H1 (cell line): ENCODE measurements around the gene SPRED1. TPM values are rescaled to one million over a fixed set of nuclear protein-coding genes. Genes with fewer than 3 reads are reported as not detected.

Experiments
- CTCF ChIA-PET: fragments of 300-600 bp; sonication (Branson Sonifier 250); formaldehyde crosslinking; loops from one replicate; lab custom pipeline; 2021; ENCODE audit not compliant: partially characterized antibody; lab: Charles Lee
- POLR2A ChIA-PET: fragments of 300-600 bp; sonication (Branson Sonifier 250); formaldehyde crosslinking; loops from one replicate; lab custom pipeline; 2021; ENCODE audit warnings: inconsistent platforms; ENCODE audit not compliant: partially characterized antibody; lab: Charles Lee
- DNase-seq, 2 experiments: peaks; one replicate each; pipeline versions ENCODE4 v3.0.0 to v3.0.0-alpha.2; 2010 to 2022; ENCODE audit warnings: low spot score in 2 of 2, low read depth in 1 of 2, mixed read lengths in 1 of 2
- FAIRE-seq: peaks from 2 replicates; lab custom pipeline; 2011; peaks lifted over from hg19 to GRCh38; lab: Jason Lieb, UNC
- H2AFZ ChIP-seq: 2 replicates; pipeline ENCODE4 v1.8.1; 2012; ENCODE audit warnings: low read length, inconsistent platforms
- H2AK5ac ChIP-seq: 2 replicates; pipeline ENCODE4 v1.6.1; 2013; ENCODE audit warnings: low read depth, low read length
- H2BK120ac ChIP-seq: replicated peaks from 2 replicates; pipeline ENCODE3; 2013; ENCODE audit warnings: low read depth, low read length, inconsistent platforms
- H2BK12ac ChIP-seq: 2 replicates; pipeline ENCODE4 v1.6.1; 2013; ENCODE audit warnings: low read depth, low read length
- H2BK15ac ChIP-seq: 2 replicates; pipeline ENCODE4 v1.6.1; 2013; ENCODE audit warnings: low read length
- H2BK20ac ChIP-seq: 2 replicates; pipeline ENCODE4 v1.6.1; 2013; ENCODE audit warnings: low read length
- H2BK5ac ChIP-seq: 2 replicates; pipeline ENCODE4 v1.6.1; 2013; ENCODE audit warnings: low read depth, low read length
- H3K14ac ChIP-seq: 2 replicates; pipeline ENCODE4 v1.6.1; 2013; ENCODE audit warnings: inconsistent platforms; ENCODE audit not compliant: insufficient read length
- H3K18ac ChIP-seq: 2 replicates; pipeline ENCODE4 v1.6.1; 2013; ENCODE audit warnings: low read length; ENCODE audit errors: extremely low read depth
- H3K23ac ChIP-seq: 2 replicates; pipeline ENCODE4 v1.6.1; 2013; ENCODE audit warnings: inconsistent platforms; ENCODE audit not compliant: insufficient read length
- H3K23me2 ChIP-seq: 2 replicates; pipeline ENCODE4 v1.6.1; 2013; ENCODE audit warnings: low read depth, low read length
- H3K27ac ChIP-seq: 2 replicates; pipeline ENCODE4 v1.6.1; 2011; ENCODE audit warnings: low read depth, low read length, inconsistent platforms
- H3K27me3 ChIP-seq, 4 experiments: replicated peaks in 1 of 4; 1 replicate in 1 of 4; 2 replicates in 3 of 4; pipeline versions ENCODE4 v1.6.1 to v1.8.1; 2011 to 2013; ENCODE audit warnings: low read length in 3 of 4, mild to moderate bottlenecking in 3 of 4, inconsistent platforms in 2 of 4, mixed read lengths in 2 of 4, moderate library complexity in 1 of 4; ENCODE audit not compliant: control insufficient read depth in 3 of 4, insufficient read depth in 3 of 4; ENCODE audit errors: extremely low read depth in 1 of 4
- H3K36me3 ChIP-seq, 4 experiments: 2 replicates each; pipeline versions ENCODE4 v1.6.1 to v1.8.1; 2011 to 2013; ENCODE audit warnings: mild to moderate bottlenecking in 4 of 4, low read length in 3 of 4, moderate library complexity in 2 of 4, control low read depth in 1 of 4, inconsistent platforms in 1 of 4; ENCODE audit not compliant: insufficient read depth in 4 of 4, control insufficient read depth in 2 of 4
- H3K4ac ChIP-seq: replicated peaks from 2 replicates; pipeline ENCODE3; 2013; ENCODE audit warnings: low read length, low read depth, mixed read lengths, inconsistent platforms; ENCODE audit not compliant: insufficient read length
- H3K4me1 ChIP-seq, 4 experiments: replicated peaks in 1 of 4; 1 replicate in 1 of 4; 2 replicates in 3 of 4; pipeline versions ENCODE4 v1.6.1 to v1.8.1; 2011 to 2013; ENCODE audit warnings: low read length in 3 of 4, inconsistent platforms in 2 of 4, mixed read lengths in 1 of 4; ENCODE audit not compliant: insufficient read depth in 4 of 4, control insufficient read depth in 3 of 4
- H3K4me2 ChIP-seq, 2 experiments: 2 replicates each; pipeline versions ENCODE4 v1.6.1 to v1.8.1; 2011 to 2013; ENCODE audit warnings: low read depth in 2 of 2, low read length in 2 of 2, control low read depth in 1 of 2, inconsistent platforms in 1 of 2, mild to moderate bottlenecking in 1 of 2; ENCODE audit not compliant: insufficient read depth in 1 of 2
- H3K4me3 ChIP-seq, 4 experiments: fragments of 200-600, 300-600 bp in 1 of 4; sonication (generic), shearing (Covaris generic), sonication (Bioruptor Twin) in 1 of 4; 2 replicates each; pipeline versions ENCODE4 v1.5.1 to v1.8.1; 2011 to 2016; ENCODE audit warnings: low read length in 4 of 4, low read depth in 3 of 4, control low read depth in 2 of 4, inconsistent platforms in 2 of 4, mild to moderate bottlenecking in 2 of 4, mixed read lengths in 1 of 4, moderate library complexity in 1 of 4; ENCODE audit not compliant: insufficient read depth in 2 of 4; ENCODE audit errors: extremely low read depth in 1 of 4
- H3K56ac ChIP-seq: replicated peaks from 2 replicates; pipeline ENCODE3; 2013; ENCODE audit warnings: low read depth, mild to moderate bottlenecking, mixed read lengths, low read length, inconsistent platforms; ENCODE audit not compliant: insufficient read length
- H3K79me1 ChIP-seq: 2 replicates; pipeline ENCODE4 v1.6.1; 2013; ENCODE audit warnings: low read depth, low read length, control low read depth
- H3K79me2 ChIP-seq, 2 experiments: 2 replicates each; pipeline versions ENCODE4 v1.6.1 to v1.8.1; 2012 to 2013; ENCODE audit warnings: low read length in 2 of 2, mild to moderate bottlenecking in 2 of 2, inconsistent platforms in 1 of 2; ENCODE audit not compliant: insufficient read depth in 2 of 2, control insufficient read depth in 1 of 2
- H3K9ac ChIP-seq, 4 experiments: replicated peaks in 1 of 4; 1 replicate in 1 of 4; 2 replicates in 3 of 4; pipeline versions ENCODE4 v1.6.1 to v1.8.1; 2011 to 2013; ENCODE audit warnings: low read depth in 3 of 4, low read length in 3 of 4, control low read depth in 2 of 4, mild to moderate bottlenecking in 2 of 4, moderate library complexity in 2 of 4, inconsistent platforms in 1 of 4; ENCODE audit errors: extremely low read depth in 1 of 4
- H3K9me3 ChIP-seq, 2 experiments: 2 replicates each; pipeline versions ENCODE4 v1.6.1 to v1.8.1; 2012 to 2013; ENCODE audit warnings: mild to moderate bottlenecking in 2 of 2, moderate library complexity in 2 of 2, control low read depth in 1 of 2, inconsistent platforms in 1 of 2, low read depth in 1 of 2, low read length in 1 of 2, mixed read lengths in 1 of 2; ENCODE audit not compliant: insufficient read depth in 2 of 2
- H4K20me1 ChIP-seq, 2 experiments: replicated peaks in 1 of 2; 2 replicates each; pipeline versions ENCODE3 to v1.8.1; 2011 to 2013; ENCODE audit warnings: inconsistent platforms in 2 of 2, low read length in 2 of 2, mild to moderate bottlenecking in 1 of 2; ENCODE audit not compliant: insufficient read depth in 2 of 2, control insufficient read depth in 1 of 2
- H4K5ac ChIP-seq: 2 replicates; pipeline ENCODE4 v1.6.1; 2013; ENCODE audit warnings: low read length, low read depth, mixed read lengths, inconsistent platforms; ENCODE audit not compliant: insufficient read length
- H4K8ac ChIP-seq: 2 replicates; pipeline ENCODE4 v1.8.0; 2013; ENCODE audit warnings: mild to moderate bottlenecking, moderate library complexity, low read length, inconsistent platforms; ENCODE audit not compliant: insufficient read depth; ENCODE audit errors: extremely low read depth
- H4K91ac ChIP-seq: replicated peaks from 2 replicates; pipeline ENCODE3; 2013; ENCODE audit warnings: low read length, mixed read lengths, inconsistent platforms; ENCODE audit not compliant: insufficient read length
- ASH2L ChIP-seq: fragments of 200-600, 300-600 bp; sonication (generic); IDR thresholded peaks from one replicate; pipeline ENCODE4 v1.7.1; 2017; ENCODE audit warnings: low read length
- CBX5 ChIP-seq: fragments of 300-800, 300-1000 bp; sonication (generic); IDR thresholded peaks from 2 replicates; pipeline ENCODE4 v1.7.1; 2016; ENCODE audit warnings: antibody characterized with exemption, low read length, low read depth
- CEBPB ChIP-seq: IDR thresholded peaks from 2 replicates; pipeline ENCODE4 v1.6.1; 2012; ENCODE audit warnings: low read depth, low read length
- GTF2F1 ChIP-seq: IDR thresholded peaks from 2 replicates; pipeline ENCODE4 v1.6.1; 2012; ENCODE audit warnings: low read depth, low read length, improper control_type of control experiment, borderline replicate concordance
- HDAC6 ChIP-seq: IDR thresholded peaks from one replicate; pipeline ENCODE4 v1.7.1; 2012; ENCODE audit warnings: low read depth, mild to moderate bottlenecking, inconsistent platforms, low read length, moderate library complexity
- POLR2A ChIP-seq, 2 experiments: IDR thresholded peaks; 1 replicate in 1 of 2; 2 replicates in 1 of 2; pipeline ENCODE4 v1.6.1; 2011; ENCODE audit warnings: low read depth in 2 of 2, low read length in 2 of 2, mild to moderate bottlenecking in 2 of 2; ENCODE audit errors: control extremely low read depth in 1 of 2
- POLR2AphosphoS5 ChIP-seq: IDR thresholded peaks from 2 replicates; pipeline ENCODE4 v1.6.1; 2011; ENCODE audit warnings: low read depth, low read length
- POU5F1 ChIP-seq: IDR thresholded peaks from 2 replicates; pipeline ENCODE4 v1.6.1; 2011; ENCODE audit warnings: low read depth, mild to moderate bottlenecking, low read length, moderate library complexity
- RBBP5 ChIP-seq: IDR thresholded peaks from 2 replicates; pipeline ENCODE4 v1.7.1; 2012; ENCODE audit warnings: low read depth, mild to moderate bottlenecking, inconsistent platforms, low read length, moderate library complexity, borderline replicate concordance
- RNF2 ChIP-seq: fragments of 200-900, 300-1000 bp; sonication (generic); IDR thresholded peaks from 2 replicates; pipeline ENCODE4 v1.7.1; 2016; ENCODE audit warnings: borderline replicate concordance, low read depth, mild to moderate bottlenecking, antibody characterized with exemption, low read length; ENCODE audit not compliant: poor library complexity, severe bottlenecking; ENCODE audit errors: missing control alignments
- TCF12 ChIP-seq: IDR thresholded peaks from 2 replicates; pipeline ENCODE4 v1.6.1; 2011; ENCODE audit warnings: low read depth, mild to moderate bottlenecking, low read length
- ZNF274 ChIP-seq: IDR thresholded peaks from 2 replicates; pipeline ENCODE4 v1.7.0; 2012; ENCODE audit warnings: low read length, borderline replicate concordance; ENCODE audit errors: extremely low read depth
- WGBS, 2 experiments: shearing (Covaris generic) in 1 of 2; methylation state at CpG; one replicate each; pipeline versions ENCODE4 v1.1.6 to v1.1.7; 2013 to 2015; ENCODE audit warnings: low lambda C conversion rate in 2 of 2, mixed read lengths in 2 of 2, inconsistent platforms in 1 of 2, low coverage in 1 of 2, missing lambda C conversion rate in 1 of 2; ENCODE audit not compliant: insufficient replicate concordance in 2 of 2, insufficient coverage in 1 of 2, insufficient read length in 1 of 2; ENCODE audit errors: extremely low coverage in 1 of 2, missing lambda C conversion rate in 1 of 2; 5-methylcytosine and 5-hydroxymethylcytosine counted together
- polyA plus RNA-seq, 7 experiments: library from polyadenylated mRNA; depleted of rRNA in 3 of 7; stranded (reverse) in 5 of 7; unstranded in 2 of 7; fragments of >200 nt in 5 of 7; fragments of 200-250 nt in 2 of 7; gene quantifications; 1 replicate in 5 of 7; 2 replicates in 1 of 7; 4 replicates in 1 of 7; pipeline versions ENCODE4 v1.2.1 to v1.2.3, GENCODE V29; 2011 to 2013; ENCODE audit warnings: missing spikeins in 2 of 7, mixed read lengths in 2 of 7
- total RNA-seq: library from RNA; stranded (reverse); fragmentation: NEBNext Ultra II Directional; extraction: Animal tissue kit (Norgen Biotek cat#: 25700); gene quantifications from 2 replicates; pipeline ENCODE4 v1.2.1, GENCODE V29; 2021

The SPRED1 gene
- total and polyA plus RNA-seq, 2 of the 8 experiments (the other 6 are each of a cell fraction or from before 2014, with no cell fraction given), result 5.5 to 30.3 TPM

DNA sequence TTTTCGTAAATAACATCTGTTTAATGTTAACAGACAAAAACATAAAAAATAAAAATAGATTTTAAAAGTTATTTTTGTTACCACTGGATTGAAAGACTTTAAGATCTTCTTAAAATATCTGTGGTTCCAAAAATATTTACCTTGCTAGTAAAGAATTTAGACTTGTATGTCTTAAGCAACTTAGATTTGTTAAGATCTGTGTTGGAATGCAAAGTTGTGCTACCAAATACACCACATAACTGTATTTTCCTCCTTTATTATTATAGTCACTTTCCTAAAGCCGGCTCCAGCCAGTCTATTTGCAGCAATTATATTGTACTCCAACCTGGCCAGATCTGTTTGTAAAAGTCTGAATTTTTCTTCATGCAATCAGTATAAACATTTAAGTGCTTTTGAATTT is 63.7 kb downstream of the SPRED1 start:
- no peaks in the 10 kb centered on the region for H3K27me3 ChIP-seq
- H3K9me3 ChIP-seq, result no peaks in the 10 kb centered on the region
- no peaks in the 10 kb centered on the region for H3K23me2 ChIP-seq
- no peak overlapping the region for H3K23ac ChIP-seq
- H2BK5ac ChIP-seq, result no peak overlapping the region
- no peaks in the 10 kb centered on the region for H3K36me3 ChIP-seq
- peaks cover 3 to 4% of the 10 kb centered on the region in 2 experiments for H4K20me1 ChIP-seq
- FAIRE-seq (no peak), DNase-seq (no peak)
- CTCF ChIA-PET, result no interaction called here
- no peak overlapping the region for H2AFZ ChIP-seq
- H3K9ac ChIP-seq, result no peak overlapping the region
- no peak overlapping the region for H2BK12ac ChIP-seq
- no peaks in the 10 kb centered on the region for H3K79me1 ChIP-seq
- H4K91ac ChIP-seq, result no peak overlapping the region
- no peak overlapping the region for H2AK5ac ChIP-seq
- H3K4me2 ChIP-seq, result no peak overlapping the region
- H4K5ac ChIP-seq, result no peak overlapping the region
- H3K4me1 ChIP-seq, result no peaks in the 10 kb centered on the region
- H2BK20ac ChIP-seq, result no peak overlapping the region
- H3K18ac ChIP-seq, result no peak overlapping the region
- no peak overlapping the region for H3K4ac ChIP-seq
- no peak overlapping the region for H2BK15ac ChIP-seq
- no peak overlapping the region for H2BK120ac ChIP-seq
- 93% methylated on average over 2 of the region's 2 CpGs; no CpG with 5 or more reads in 1 of the 2 experiments for WGBS, 2 experiments
- TF ChIP-seq RNF2 (no peak), GTF2F1 (no peak), RBBP5 (no peak), CEBPB (no peak), POLR2A (IDR thresholded peaks at IDR 0.05; ENCODE audit: control extremely low read depth in 1 of 2, low read depth in 2 of 2, low read length in 2 of 2) (no peak), HDAC6 (no peak), POU5F1 (no peak), ASH2L (no peak), ZNF274 (no peak), CBX5 (no peak), POLR2AphosphoS5 (no peak), TCF12 (no peak)
- TF ChIP-seq, all 59 proteins: peak for 0
- no peak overlapping the region for H3K56ac ChIP-seq
- POLR2A ChIA-PET, result no interaction called here
- no peak overlapping the region for H3K27ac ChIP-seq
- H4K8ac ChIP-seq, result no peak overlapping the region
- peaks cover 0 to 95% of the 10 kb centered on the region in 2 experiments; a peak in 2 of 4 replicates for H3K79me2 ChIP-seq
- H3K4me3 ChIP-seq, result no peak overlapping the region
- no peak overlapping the region for H3K14ac ChIP-seq
